GM18517 (cell line): ENCODE results near the gene ACAT1.
A peak's percentile ranks its signal among the peaks of the same experiment; 100 is the strongest.
"Not testable (repeated sequence)": the region's sequence is repeated elsewhere in the genome, so short reads cannot be mapped to it uniquely, and the experiment has no call there.

Experiments
- ATAC-seq: cut with Tn5 transposase; IDR thresholded peaks from one replicate; pipeline ENCODE4 v1.9.1; 2021; ENCODE audit warnings: mild to moderate bottlenecking, moderate library complexity; ENCODE audit not compliant: unreplicated experiment

The ACAT1 gene

GRCh38 chr11:108121274-108122155 is at the start of gene ACAT1:
TSS of gene ACAT1 (plus strand) at chr11:108121567. CDS start at chr11:108121607, 40 bp downstream.
- peak; percentile 90 for ATAC-seq

DNA sequence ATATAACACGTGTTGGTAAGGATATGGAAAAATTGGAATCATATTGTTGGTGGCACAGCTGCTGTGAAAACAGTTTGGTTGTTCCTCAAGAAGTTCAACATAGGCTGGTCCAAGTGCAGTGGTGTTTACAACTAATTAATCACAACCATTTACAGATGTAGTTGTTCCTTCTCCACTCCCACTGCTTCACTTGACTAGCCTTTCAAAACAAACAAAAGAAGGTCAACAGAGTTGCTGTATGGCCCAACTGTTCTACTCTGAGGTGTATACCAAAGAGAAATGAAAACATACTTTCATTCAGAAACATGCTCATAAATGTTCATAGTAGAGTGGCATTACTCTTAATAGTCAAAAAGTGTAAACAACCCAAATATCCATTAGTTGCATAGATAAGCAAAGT is 36.6 kb upstream of the ACAT1 start:
- ATAC-seq: no peak

- ATAC-seq: no peak
Measured at GRCh38 chr11:108085672-108086071, 35.7 kb upstream of the ACAT1 start.

DNA sequence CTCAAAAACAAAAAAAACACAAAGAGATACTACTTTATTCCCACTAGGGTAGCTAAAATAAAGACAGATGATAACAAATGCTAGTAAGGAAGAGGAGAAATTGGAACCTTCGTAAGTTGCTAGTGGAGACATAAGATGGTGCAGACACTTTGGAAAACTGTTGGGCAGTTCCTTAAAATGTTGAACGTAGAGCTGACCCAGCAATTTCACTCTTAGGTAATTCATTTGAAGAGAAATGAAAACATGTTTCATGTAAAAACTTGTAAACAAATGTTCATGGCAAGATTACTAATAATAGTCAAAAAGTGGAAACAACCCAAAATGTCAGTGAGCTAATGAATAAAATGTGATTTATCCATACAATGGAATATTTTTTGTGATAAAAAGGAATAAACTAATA is 29.2 kb upstream of the ACAT1 start:
- ATAC-seq: no peak

DNA sequence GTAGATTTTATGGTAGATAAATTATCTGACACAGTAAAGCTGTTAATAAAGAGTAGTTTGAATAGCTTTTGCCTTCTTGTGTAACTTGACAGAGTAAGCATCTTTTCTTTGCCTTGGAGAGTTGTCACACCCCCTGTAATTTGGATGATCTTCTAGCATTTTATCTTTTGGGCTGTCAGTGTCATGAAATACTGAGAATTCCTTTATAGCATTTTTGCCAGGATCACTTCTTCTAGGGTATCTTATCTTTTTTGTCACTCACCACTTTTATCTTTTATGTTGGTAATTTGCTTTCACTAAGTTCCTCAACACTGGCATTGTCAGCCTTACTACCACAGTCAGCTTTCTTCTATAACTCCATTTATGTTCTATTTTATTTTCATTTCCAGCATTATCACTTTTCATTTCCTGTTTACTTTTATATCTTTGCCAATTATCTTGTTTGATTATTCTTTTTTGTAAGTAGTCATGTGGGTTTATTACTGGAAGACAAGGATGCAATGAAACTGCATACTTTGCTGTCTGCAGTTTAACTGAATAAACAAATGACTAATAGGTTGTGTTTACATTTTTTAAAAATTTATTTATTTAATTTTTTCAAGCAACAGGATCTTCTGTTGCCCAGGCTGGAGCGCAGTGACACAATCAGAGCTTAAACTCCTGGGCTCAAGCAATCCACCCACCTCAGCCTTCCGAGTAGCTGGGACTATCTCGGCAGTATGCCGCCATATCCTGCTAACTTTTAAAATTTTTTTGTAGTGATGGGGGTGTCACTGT is 28.1 kb upstream of the ACAT1 start:
- no peak for ATAC-seq

DNA sequence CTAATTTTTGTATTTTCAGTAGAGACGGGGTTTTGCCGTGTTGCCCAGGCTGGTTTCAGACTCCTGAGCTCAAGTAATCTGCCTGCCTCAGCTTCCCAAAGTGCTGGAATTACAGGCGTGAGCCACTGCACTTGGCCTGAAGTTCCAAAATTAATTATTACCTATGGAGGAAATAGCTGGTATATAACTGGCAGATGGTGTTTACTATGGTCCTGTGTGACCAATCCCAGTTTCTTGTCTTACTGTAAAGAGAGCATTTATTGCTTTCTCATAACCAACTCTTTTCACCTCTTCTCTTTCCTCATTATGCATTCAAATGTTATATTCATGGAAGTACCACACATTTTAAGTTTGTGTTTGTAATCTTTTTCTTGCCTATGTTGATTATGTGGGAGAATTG is 24.2 kb upstream of the ACAT1 start:
- no peak for ATAC-seq

DNA sequence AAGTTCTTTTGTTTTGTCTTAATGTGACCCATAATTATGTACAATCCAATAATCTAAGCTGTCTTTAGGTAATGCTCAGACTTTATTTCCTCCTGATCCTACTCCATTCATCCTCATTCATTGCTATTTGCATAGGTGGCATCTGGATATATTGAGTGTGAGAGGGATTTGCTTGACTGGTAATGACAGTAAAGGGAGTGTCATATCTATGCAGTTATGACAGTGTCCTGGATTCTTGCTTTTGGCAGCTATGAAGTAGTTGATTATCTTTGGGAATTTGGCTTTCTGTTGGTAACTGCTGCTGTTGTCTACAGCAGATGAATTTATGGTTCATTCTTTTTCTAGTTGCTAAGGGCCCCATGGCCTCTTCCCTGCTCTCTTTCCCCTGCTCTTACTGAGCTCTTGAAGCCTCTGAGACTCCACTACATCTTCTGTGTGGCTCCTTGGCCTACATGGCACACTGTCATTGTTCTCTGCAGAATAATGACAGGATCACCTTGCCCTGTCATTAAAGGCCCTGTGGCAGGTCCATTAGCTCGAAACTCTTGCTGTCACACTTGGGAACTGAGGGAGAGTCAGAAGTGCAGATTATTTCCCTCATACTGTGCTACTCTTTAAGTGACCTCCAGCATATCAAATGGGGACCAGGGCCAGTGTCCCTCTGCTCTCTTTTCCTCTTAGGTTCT is 20.1 kb upstream of the ACAT1 start:
- no peak for ATAC-seq

- no peak for ATAC-seq
Measured at GRCh38 chr11:108111126-108111525, 10.2 kb upstream of the ACAT1 start.

- ATAC-seq: no peak
Measured at GRCh38 chr11:108112057-108112456, 9.3 kb upstream of the ACAT1 start.

GRCh38 chr11:108115500-108116140 is 5.7 kb upstream of the ACAT1 start:
- ATAC-seq: no peak

- ATAC-seq: no peak
Measured at GRCh38 chr11:108117746-108118371, 3.5 kb upstream of the ACAT1 start.

GRCh38 chr11:108120936-108121273 is 462 bp upstream of the ACAT1 start:
- ATAC-seq: peak; percentile 35

DNA sequence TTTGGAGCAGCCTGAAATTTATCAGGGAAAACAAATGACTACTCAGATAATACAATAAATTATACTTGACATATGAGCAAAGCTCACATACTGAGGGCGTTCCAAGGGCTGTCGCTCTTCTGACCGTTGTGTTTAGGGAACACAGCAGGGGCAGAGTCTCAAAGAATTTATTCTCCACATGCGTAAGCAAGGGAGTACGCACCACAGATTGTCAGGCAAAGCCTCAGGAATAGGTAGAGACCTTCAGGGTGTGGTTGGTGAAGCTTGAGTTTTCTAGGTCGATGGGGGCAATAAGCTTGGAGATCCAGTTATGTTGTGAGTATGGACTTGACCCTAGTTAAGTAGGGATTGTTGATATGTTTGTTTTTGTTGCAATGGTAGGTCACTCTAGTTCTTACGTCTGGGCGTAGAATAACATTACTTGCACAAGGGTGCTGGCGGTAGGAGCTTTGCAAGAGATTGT is 830 bp downstream of the ACAT1 start:
- no peak for ATAC-seq

- no peak for ATAC-seq
Measured at GRCh38 chr11:108125096-108125495, 3.7 kb downstream of the ACAT1 start.

- no peak for ATAC-seq
Measured at GRCh38 chr11:108128772-108129171, 7.4 kb downstream of the ACAT1 start.

DNA sequence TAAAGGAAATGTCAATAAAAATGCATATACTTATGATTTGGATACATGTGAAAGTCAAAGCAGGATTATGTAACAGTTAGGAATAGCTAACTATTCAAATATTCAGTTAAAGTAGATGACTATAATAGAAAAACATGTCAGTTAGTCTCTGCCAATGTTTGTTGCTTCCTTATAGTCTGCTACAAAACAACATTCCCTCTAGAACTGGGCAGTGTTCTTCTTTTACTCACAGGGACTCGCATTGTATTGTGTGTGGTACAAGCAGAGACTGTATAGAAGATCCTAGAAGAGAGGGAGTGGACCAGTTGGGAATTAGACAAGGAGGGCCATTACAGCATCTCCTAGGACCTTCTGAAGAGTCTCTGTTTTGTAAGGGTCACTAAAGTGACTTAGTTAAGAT is 10.6 kb downstream of the ACAT1 start:
- no peak for ATAC-seq

DNA sequence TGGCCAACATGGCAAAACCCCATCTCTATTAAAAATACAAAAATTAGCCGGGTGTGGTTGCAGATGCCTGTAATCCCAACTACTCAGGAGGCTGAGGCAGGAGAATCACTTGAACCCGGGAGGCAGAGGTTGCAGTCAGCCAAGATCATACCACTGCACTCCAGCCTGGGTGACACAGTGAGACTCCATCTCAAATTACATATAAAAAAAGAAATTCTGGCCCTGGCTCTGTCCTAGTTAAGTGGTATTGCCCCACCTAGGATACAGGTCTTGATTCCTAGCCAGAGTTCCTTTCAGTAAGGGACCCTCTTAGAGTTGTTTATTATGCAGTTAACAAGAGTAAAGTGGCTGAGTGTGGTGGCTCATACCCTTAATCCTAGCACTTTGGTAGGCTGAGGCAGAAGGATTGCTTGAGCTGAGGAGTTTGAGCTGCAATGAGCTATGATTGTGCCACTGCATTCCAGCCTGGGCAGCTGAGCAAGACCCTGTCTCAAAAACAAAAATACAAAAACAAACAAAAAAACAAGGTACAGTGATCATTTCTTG is 11.7 kb downstream of the ACAT1 start:
- not testable (repeated sequence) for ATAC-seq

DNA sequence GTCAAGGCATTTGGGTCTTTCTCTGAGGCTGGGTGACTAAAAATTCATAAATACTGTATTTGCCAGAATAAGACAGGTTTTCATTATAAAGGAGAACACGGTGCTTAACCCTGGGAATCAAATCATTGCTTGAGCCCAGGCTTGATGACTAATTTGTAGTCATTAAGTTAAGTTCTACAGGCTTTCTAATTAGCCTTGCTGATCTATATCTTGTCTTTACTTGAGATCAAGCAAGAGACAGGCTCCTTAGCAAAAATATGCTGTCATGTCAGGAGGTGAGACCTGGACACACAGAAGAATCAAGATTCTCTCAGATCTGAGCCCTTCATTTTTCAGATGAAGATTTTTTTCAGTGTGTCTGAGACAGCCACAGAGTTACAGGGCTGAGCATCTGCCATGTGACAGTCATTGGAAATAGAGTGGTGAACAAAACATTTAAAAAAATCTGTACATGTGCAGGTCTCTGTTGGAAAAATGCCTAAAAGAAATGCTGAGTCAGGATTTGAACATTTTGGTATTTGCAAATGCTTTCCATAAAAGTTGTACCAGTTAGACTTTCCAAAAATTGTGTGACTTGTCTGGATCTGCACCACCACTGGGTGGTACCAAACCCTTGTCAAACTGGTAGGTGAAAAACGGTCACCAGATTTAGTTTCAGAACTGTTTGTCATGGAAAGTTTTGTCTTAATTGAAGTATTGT is 14.6 kb downstream of the ACAT1 start:
- peak; percentile 66 for ATAC-seq

- no peak for ATAC-seq
Measured at GRCh38 chr11:108137212-108137611, 15.8 kb downstream of the ACAT1 start.

GRCh38 chr11:108142304-108142703 is 20.9 kb downstream of the ACAT1 start:
- ATAC-seq: no peak
